NCI-H510A (cell line): Measurements from ENCODE around the gene RSU1.
A peak's percentile ranks its signal among the peaks of the same experiment; 100 is the strongest.

ENCODE experiments used
- DNase-seq: peaks from one replicate; lab custom pipeline; 2025; lab: John Stamatoyannopoulos, UW

The RSU1 gene

DNA sequence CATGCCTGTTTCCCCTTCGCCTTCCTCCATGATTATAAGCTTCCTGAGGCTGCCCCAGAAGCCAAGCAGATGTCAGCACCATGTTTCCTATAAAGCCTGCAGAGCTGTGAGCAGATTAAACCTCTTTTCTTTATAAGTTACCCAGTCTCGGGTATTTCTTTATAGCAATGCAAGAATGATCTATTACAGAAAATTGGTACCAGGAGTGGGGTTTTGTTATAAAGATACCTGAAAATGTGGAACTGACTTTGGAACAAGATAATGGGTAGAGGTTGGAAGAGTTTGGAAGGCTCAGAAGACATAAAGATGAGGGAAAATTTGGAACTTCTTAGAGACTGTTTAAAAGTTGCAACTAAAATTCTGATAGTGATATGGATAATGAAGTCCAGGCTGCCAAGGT is 4.8 kb upstream of the RSU1 start:
- no peak for DNase-seq

DNA sequence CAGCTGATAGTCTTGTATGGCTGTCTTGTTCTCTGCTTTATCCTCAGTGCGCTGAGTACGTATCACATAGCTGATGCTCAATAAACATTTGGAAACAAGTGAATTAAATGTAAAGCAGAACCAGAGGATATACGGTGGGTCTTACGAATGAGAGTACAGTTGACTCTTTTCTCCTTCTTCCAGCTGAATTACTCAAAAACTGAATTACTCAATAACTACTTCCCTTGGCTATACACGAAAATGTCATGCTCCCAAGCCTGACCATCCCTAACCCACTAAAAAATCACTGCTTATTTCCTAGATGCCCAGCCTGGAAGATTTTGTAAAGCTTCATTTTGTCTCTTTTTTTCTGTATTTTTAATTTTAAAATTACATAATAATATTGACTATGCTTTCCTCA is 3.2 kb upstream of the RSU1 start:
- DNase-seq, result no peak

DNA sequence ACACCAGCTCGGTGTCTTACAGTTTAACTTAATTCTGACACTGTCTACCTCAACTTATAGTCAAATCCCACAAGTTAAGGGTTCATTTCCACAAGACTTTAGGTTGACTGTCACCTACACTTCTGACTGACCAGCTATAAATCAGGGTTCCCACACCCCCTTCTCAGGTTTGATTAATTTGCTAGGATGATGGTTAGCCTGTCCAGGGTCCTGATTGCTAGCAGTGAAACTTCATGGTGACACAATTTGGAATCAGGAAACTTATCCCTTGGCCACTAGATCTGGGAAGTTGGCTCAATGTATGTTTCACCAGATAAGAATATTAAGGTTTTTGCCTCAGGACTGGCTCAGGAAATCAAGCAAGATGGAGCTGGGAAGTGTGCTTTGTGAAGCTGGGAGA is 2.8 kb upstream of the RSU1 start:
- DNase-seq, result no peak

DNA sequence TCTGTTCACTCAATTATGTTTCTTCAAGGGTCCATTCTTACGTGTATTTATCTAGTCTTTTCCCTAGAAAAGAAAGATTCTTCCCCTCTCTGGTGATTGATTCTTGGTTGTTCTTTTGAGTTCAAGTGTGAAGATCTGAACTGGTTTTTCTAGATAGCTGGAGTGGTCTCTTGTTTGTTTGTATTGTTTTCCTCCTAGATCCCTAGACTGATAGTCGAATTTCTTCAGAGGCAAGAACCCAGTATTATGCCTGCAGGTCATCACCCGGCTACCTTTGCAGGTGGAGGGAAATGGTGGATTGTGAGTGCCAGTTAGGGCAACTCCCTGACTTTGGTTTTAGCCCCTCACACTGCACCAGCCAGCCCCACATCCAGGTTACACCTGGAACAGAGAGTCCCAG is 2.2 kb upstream of the RSU1 start:
- no peak for DNase-seq

DNA sequence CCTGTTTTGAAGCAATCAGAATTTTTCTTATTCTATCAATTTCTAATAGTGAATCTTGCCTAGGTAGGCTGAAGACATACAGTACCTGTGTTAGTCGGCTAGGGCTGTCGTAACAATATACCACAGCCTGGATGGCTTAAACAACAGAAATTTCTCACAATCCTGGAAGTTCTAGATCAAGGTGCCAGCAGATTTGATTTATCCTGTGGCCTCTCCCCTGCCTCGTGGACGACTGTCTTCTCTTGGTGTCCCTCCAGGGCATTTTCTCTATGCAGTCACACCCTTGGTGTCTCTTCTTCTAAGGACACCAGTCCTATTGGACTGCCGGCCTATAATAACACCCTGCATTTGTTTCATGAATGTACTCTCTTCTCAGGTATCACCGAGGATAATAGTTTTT is 1.8 kb upstream of the RSU1 start:
- DNase-seq, result no peak

DNA sequence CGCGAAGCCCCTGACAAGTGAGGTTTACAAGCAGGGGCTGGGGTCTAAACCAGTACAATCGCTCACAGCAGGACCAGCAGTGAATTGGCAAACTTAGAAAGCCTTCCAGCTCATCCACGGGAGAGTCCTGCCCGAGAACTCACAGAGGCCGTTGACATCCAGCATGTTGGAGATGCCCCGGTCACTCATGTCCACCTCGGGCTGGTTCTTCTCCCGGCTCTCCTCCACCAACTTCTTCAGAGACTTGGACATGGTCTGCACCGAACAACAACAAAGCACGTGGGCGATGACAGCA is 447 bp downstream of the RSU1 start:
- DNase-seq, result no peak

DNA sequence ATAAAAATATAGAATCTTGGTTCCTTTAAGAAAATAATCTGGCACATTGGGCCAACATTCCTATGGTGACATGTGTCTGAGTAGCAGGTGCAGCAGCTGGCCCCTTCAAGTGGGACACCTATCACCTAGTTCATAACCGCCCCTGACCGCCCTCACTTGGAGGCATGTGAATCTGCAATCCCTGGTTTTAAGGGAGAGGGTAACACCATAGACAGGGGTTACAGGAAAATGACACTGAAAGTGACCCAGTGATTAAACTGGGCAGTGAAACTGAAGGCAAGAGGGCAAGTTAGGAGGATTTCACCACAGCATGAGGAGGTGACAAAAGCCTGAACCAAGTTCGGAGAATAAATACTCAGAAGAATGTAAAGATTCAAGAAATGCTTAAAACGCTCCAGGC is 1.1 kb downstream of the RSU1 start:
- DNase-seq, result peak; percentile 5

DNA sequence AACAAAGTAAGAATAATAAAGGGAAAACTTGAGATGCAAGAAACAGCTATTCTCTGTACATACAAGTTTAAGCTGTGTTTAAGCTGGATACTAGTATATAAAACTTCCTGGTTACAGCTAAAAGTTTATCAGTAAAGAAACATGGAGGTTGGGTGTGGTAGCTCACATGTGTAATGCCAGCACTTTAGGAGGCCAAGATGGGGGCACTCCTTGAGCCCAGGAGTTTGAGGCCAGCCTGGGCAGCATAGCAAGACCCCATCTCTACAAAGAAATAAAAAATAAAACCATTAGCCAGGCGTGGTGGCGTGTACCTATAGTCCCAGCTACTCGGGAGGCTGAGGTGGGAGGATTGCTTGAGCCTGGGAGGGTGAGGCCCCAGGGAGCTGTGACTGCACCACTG is 3.2 kb downstream of the RSU1 start:
- DNase-seq, result no peak

DNA sequence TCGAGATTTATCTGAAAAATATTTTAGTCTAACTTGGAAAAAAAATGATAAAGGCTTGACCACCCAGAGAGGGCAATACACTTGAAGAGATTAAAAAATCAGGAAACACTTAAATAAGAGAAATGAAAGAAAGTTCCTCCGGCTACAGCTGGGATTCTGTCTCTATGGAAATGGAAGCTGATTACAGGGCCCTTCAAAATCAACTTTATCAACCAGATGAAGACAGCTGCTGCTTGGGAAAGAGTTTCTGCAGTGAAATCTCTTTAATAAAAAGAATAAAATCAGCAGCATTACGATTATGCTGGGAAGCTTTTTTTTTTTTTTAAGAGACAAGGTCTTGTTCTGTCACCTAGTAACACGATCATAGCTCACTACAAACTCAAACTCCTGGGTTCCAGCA is 4.5 kb downstream of the RSU1 start:
- DNase-seq, result no peak

DNA sequence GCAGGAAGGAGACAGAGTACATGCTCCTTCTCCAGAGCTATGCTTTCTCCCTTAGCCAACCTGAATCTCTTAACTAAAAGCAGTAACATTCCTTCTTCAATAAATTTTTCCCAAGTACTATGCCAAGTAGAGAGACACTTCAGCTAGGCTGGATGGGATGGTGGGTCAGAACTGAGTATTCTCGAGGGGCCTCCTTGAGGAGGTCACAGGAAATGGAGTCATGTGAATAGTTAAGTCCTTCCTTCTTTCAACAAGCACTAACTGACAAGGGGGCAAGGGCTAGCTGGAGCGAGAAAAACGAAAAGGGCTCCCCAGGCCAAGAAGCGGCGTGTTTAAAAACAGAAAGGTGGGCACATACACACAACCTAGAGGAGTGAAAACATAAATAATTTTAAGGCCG is 5.5 kb downstream of the RSU1 start:
- DNase-seq, result no peak

DNA sequence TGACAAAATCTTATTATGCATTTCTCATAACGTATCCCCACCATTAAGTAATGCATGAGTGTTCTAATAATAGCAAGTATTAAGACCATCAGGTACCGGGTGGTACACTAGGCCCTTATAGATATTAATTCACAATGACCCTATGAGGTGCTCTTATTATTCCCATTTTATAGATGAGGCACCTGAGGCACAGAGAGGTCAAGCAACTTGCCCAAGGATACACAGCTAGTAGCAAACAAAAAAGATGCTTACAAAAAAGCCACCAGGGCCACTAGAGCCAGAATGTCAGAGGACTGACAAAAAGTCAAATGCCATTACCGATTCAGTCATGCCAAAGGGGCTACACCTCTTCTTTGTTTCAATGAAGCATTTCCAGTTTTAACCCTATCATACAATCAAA is 5.9 kb downstream of the RSU1 start:
- no peak for DNase-seq

DNA sequence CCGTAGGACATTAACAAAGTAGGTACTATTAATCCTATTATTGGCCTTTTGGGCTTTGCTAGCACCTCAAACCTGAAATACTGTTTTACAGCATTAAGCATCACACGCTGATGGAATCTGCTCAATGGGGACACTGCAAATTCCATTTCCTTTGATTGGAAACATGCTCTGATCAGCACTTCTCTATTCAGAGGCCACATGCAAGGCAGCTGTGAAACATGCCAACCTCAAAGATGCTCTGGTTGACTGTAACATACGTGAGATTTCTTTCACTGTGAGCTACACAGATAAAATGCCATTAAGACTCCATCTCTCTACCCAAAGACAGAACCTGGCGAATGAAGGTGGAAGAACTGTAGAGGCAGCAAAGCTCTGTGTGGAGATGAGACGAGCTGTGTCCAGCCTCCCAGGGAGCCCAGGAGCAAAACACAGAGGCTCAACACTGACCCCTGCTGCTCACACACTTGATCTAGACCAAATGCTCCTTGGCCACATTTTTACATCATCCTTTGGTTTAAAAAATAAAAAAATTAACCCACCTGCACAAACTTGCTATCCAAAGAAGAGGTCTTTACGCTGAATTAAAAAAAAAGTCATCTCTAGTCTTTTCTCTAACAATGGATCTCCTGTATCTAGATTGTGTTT is 8.0 kb downstream of the RSU1 start:
- DNase-seq, result no peak

DNA sequence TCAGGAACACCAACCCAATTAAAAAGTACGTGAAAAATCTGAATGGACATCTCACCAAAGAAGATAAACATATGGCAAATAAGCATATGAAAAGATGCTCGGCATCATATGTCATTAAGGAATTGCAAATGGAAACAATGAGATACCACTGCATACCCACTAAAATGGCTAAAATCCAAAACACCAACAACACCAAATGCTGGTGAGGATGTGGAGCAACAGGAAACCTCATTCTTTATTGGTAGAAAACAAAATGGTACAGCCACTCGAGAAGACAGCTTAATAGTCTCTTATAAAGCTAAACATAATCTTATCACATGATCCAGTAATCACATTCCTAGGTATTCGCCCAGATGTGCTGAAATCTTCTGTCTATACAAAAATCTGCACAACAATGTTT is 13.1 kb downstream of the RSU1 start:
- DNase-seq, result no peak

DNA sequence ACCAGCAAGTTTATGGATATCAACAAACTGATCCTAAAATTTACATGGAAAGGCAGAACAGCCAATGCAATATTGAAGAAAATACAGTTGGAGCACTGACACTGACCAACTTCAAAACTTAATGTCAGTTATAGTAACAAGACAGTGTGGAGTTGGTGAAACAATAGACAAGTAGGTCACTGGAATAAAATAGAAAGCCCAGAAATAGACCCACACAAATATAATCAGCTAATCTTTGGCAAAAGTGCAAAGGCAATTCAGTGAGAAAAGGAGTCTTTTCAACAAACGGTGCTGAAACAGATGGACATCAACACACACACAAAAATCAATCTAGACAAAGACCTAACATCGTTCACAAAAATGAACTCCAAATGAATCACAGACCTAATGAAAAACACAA is 13.8 kb downstream of the RSU1 start:
- DNase-seq, result no peak

DNA sequence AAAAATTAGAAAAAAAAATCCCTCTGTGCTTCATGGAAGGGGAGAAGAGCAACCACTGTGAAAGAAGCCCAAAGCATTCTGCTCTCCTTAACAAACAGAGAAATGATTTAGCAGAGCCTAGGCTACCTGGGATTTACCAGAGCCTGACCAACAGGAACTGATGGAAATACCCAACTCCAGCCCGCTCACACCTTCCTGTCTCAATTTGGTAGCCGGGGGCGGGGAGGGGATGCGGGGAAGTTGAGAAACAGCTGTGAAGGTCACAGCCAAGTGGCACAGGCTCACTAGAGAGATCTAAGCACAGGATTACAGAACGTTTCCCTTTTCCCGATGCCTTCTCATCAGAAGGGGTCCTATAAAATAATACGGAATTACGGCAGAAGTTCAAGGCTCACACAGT is 17.6 kb downstream of the RSU1 start:
- DNase-seq, result no peak

DNA sequence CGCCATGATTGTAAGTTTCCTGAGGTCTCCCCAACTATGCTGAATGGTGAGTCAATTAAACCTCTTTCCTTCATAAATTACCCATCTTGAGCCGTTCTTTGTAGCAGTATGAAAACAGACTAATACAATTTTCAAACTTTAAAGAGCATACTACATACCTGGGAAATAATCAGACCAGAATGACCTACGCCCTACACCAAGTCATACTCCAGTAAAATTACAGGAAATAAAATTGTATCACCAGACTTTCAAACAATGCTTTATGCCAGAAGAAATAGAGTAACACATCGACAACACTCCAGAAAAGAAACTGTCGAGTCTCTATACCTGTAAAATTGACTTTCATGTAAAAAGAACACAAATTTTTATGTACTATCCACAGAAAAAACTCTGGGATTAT is 18.7 kb downstream of the RSU1 start:
- no peak for DNase-seq

DNA sequence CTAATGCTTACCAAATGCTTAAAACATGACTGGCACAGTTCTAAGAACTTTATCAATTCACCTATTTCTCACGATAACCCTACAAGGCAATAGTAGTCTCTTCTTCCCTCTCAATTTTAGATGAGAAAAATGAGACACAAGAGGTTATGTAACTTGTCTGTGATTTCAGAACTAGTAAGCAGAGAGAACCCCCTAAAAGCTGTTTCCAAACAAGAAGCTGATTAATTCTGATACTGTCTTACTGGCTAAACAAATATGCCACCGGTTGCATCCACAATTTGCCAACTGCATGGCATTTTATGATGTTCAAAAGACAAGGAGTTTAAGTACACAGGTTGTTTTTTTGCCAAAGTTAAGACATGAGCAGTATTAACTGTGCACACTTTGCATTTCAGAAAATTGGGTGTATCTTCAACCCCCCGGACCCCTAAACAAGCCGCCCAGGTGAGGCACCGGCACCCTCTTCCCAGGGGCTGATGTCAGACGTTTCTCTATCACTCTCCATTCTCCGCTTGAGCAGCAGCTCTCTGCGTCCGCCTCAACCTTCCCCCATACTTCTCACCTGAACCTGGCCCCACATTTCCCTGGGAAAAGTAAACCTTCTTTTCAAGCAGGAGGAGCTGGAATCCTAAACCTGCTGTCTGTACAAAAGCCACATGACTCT is 21.7 kb downstream of the RSU1 start:
- DNase-seq, result no peak

DNA sequence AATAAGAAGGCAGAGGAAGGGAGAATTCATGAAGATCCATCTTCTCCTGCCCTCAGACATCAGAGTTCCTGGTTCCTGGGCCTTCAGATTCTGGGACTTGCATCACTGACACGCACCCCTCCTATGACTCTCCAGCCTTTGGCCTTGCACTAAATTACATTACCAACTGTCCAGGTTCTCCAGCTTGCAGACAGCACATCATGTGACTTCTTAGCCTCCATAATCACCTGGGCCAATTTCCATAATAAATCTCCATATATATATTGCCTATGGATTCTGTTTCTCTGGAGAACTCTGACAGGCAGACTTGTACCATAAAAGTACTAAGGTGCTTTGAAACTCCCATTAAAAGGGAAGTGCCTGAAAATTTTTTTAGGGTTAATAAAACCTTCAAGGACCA is 23.2 kb downstream of the RSU1 start:
- DNase-seq, result no peak

DNA sequence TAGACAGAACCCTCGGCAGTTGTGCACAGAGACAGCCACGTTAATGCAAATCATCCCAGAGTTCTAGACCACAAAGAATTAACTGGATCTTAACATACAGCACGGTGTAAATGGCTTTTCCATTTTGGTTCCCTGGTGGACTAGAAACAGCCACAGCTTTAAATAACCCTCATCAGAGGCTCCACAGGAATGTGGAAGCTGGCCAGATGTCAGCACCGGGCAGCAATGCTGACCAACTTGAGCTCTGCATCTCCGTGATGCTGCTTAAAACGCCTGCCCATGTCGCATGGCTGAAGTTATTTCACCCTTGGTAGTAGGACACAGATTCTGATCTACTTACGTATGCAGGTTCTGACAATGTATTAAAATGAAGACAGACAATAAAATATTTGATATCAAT is 24.5 kb downstream of the RSU1 start:
- no peak for DNase-seq

DNA sequence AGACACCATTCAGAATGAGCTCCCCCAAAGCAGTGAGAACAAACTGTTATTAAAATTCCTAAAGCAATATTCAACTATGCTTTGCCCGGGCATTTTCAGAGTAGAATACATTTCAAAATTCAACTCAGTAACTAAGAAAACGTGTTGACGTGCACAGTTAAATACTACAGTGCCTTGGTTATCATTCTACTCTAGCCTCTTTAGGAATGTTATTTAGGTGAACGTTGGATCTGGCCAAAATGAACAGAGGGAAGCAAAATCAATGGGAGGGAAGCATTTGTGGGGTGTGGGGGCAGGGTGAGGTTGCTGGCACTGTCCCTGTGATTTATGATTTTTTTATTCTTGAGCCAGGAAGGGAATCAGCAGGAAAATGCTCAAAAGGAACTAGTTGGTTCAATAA is 27.5 kb downstream of the RSU1 start:
- DNase-seq, result no peak

DNA sequence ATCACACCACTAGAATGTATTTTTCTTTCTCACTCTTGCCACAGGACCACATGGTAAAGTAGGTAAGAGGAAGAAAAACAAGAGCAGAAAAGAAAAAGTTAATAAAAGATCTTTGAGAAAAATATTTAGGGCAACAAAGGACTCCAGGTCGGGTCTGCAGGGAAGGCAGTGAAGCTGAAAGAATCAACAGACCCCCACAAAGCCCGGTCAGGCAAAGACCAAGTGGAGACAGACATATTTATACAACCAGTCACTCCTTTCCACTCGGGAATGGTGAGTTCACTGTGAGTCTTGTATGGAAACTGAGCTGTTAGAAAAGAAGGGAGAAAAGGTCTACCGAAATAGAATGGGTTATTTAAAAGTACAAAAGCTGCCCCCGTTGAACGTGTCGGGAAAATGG is 28.0 kb downstream of the RSU1 start:
- no peak for DNase-seq

DNA sequence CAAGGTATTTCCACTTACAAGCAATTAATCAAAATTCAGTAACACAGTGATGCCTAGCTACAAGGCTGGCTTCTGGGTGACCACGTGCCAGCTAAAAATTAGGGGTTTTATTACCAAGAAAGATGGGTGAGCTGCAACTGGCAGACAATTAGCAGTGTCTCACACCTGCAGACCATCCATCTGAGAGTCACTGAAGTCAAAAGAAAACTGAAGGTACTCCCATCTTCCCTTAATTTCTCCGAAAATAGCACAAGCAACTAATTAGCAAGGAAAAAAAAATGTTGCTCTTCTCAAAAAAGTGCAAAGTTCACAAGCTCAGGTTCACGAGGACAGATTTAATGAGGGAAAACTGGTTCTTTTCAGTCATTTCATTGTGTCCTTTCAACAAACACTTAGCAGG is 28.4 kb downstream of the RSU1 start:
- no peak for DNase-seq

DNA sequence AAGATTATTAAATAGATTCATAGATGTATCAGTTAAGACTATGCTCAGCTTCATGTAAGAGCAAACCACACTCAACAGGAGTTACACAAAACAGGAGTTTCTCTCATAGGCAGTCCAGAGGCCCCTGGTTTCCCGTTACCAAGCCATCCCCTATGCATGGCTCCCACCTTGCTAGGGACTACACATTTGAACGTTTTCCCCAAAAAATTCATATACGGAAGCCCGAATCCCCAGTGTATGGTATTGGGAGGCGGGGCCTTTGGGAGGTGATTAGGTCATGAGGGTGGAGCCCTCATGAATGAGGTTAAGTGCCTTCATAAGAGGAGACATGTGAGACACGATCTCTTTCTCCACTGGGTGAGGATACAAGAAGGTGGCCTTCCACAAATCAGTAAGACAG is 29.1 kb downstream of the RSU1 start:
- no peak for DNase-seq

DNA sequence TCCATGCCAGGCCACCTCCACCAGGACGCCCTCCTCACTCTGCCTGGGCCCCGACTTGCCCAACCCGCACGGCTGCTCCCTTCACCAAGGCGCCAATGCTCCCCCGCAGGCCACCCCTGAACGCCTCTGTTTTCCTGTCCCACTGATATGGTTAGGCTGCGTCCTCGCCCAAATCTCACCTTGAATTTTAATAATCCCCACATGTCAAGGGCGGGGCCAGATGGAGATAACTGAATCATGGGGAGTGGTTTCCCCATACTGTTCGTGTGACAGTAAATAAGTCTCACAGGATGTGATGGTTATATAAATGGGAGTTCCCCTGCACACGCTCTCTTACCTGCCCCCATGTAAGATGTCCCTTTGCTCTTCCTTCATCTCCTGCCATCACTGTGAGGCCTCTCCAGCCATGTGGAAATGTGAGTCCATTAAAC is 29.8 kb downstream of the RSU1 start:
- DNase-seq, result no peak
